ENCODE data around the gene SERTM1. TPM values are rescaled to one million over a fixed set of nuclear protein-coding genes. Genes with fewer than 3 reads are reported as not detected.

SERTM1 gene
- total RNA-seq = not detected

GRCh38 chr13:36673838-36674326 lies at the start of gene SERTM1:
SERTM1 (plus strand) TSS chr13:36674020; CDS start chr13:36695079, 21,059 bp downstream.
- H3K27ac Mint-ChIP-seq = no peak within 1 kb of the TSS
- peaks cover 36% of the 10 kb centered on the region for H3K27me3 Mint-ChIP-seq
- no peak within 1 kb of the TSS for H3K4me3 Mint-ChIP-seq
- H3K36me3 Mint-ChIP-seq (ENCODE audit: low read depth) = no peaks in the 10 kb centered on the region
- no peak for ATAC-seq (replicated peaks)
- peaks cover 7% of the 10 kb centered on the region for H3K9me3 Mint-ChIP-seq
- no peaks in the 10 kb centered on the region for H3K4me1 Mint-ChIP-seq

DNA sequence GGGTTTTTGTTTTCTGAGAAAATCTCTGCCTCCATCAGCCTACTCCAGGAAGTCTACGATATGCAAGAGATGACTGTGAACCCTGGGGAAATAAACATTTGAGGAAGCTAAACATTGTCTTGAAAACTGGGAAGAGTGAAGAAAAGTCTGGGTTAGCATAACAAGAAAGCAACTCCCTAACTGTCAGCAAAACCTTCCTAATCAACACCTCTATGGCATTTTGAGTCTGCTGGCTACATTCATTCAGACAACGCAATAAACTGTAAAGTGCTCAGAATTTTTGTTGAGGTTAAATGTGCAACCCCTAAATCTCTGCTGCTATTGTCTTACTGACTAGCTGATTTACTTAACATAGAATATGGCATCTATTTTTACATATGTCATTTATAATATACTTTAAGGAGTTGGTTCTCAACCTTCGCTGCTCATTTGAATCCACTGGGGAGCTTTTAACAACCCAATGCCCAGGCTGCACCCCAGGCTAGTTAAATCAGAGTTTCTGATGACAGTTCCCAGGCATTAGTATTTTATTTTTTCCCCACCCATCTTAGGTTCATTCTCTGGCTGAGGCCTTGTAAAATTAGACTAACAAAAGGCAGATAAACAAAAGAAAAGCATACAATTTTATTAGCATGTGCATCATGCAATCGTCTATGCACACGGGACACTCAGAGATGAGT lies 45.3 kb upstream of the SERTM1 start:
- ATAC-seq (replicated peaks) = no peak
- Mint-ChIP-seq H3K4me1 (no peaks in the 10 kb centered on the region), H3K27me3 (peaks cover 8% of the 10 kb centered on the region), H3K36me3 (ENCODE audit: low read depth) (no peaks in the 10 kb centered on the region), H3K4me3 (no peak overlapping the region), H3K9me3 (peaks cover 6% of the 10 kb centered on the region), H3K27ac (no peak overlapping the region)

- H3K27me3 Mint-ChIP-seq = peaks cover 8% of the 10 kb centered on the region
- ATAC-seq (replicated peaks) = no peak
- H3K36me3 Mint-ChIP-seq (ENCODE audit: low read depth) = no peaks in the 10 kb centered on the region
Observed at GRCh38 chr13:36629057-36629385, 44.8 kb upstream of the SERTM1 start.

DNA sequence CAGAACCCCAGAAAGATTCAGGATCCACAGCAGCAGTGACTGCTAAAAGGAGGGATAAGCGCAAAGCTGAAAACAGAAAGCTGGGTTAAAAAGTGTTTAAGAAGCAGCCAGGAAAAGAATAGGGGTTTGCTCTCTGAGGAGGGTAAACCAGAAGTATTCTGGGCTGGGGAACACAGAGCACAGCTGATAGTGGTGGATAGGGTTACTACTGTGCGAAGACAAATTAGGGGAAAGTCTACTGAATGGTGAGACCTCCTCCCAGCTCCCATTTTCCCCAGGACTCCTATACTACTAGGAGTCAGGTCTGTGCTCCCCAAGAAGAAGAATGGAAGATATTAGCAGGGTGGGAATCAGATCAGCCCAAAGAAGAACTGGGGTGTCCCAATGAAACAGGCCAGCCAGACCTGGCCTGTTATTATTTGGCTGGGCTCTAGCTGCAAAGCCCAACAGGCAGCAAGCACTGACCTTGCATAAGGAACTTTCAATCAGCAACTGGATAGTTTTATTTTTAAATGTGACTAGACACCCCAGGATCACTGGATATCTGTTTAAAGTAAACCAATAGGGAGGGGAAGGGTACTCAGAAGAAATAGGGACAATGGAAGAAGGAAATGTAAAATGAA lies 43.5 kb upstream of the SERTM1 start:
- Mint-ChIP-seq H3K4me1 (no peaks in the 10 kb centered on the region), H3K27ac (no peak overlapping the region), H3K27me3 (peaks cover 8% of the 10 kb centered on the region), H3K36me3 (ENCODE audit: low read depth) (no peaks in the 10 kb centered on the region), H3K9me3 (peaks cover 6% of the 10 kb centered on the region), H3K4me3 (no peak overlapping the region)
- ATAC-seq (replicated peaks) = no peak

More at GRCh38 chr13:36629057-36629385, 44.8 kb upstream of the SERTM1 start:
- H3K27ac Mint-ChIP-seq = no peak overlapping the region
- no peaks in the 10 kb centered on the region for H3K4me1 Mint-ChIP-seq
- H3K4me3 Mint-ChIP-seq = no peak overlapping the region
- peaks cover 6% of the 10 kb centered on the region for H3K9me3 Mint-ChIP-seq

GRCh38 chr13:36639610-36640009 lies 34.2 kb upstream of the SERTM1 start:
- Mint-ChIP-seq H3K27ac (no peak overlapping the region), H3K9me3 (peaks cover 3% of the 10 kb centered on the region), H3K27me3 (no peaks in the 10 kb centered on the region), H3K4me3 (no peak overlapping the region), H3K4me1 (no peaks in the 10 kb centered on the region), H3K36me3 (ENCODE audit: low read depth) (no peaks in the 10 kb centered on the region)
- no peak for ATAC-seq (replicated peaks)

DNA sequence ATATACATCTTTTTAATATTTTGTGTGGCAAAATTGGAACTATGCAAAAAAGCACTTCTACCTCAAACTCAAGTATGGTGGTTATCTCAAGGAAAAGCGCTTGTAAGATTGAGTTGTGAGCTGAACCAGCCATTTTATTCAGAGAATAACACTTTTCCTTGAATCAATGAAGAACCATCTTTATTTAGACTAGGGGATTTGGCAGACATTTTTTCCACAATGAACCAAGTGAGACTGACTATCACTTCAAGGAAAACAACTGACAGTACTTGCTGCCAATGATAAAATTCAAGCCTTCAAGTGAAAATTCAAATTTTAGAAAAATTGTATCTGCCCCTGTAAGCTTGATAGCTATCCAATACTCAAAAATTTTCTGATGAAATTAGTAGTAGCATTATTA lies 23.2 kb upstream of the SERTM1 start:
- Mint-ChIP-seq H3K36me3 (ENCODE audit: low read depth) (no peaks in the 10 kb centered on the region), H3K4me3 (no peak overlapping the region), H3K27ac (no peak overlapping the region), H3K27me3 (peaks cover 4% of the 10 kb centered on the region), H3K9me3 (peaks cover 3% of the 10 kb centered on the region), H3K4me1 (no peaks in the 10 kb centered on the region)
- no peak for ATAC-seq (replicated peaks)

DNA sequence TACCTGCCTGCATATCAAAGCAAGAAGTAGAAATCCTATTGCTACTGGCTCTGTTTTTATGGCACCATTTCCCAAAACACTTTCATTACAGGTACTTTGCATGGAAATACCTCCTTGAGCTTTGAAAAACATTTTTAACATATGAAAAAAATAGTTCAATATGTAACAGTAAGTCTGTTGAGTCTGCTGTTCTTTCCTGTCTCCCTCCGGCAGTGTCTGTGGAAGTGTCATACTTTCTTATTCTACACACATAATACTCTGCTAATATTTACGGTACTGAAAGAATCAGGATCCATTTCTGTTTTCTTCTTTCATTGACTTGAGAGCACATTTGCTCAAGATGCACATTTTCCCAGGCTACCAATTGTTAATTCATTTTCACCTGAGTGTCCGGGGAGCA lies 8.2 kb upstream of the SERTM1 start:
- Mint-ChIP-seq H3K36me3 (ENCODE audit: low read depth) (no peaks in the 10 kb centered on the region), H3K4me3 (no peak overlapping the region), H3K27me3 (peaks cover 9% of the 10 kb centered on the region), H3K9me3 (peaks cover 11% of the 10 kb centered on the region), H3K4me1 (no peaks in the 10 kb centered on the region), H3K27ac (no peak overlapping the region)
- ATAC-seq (replicated peaks) = no peak

DNA sequence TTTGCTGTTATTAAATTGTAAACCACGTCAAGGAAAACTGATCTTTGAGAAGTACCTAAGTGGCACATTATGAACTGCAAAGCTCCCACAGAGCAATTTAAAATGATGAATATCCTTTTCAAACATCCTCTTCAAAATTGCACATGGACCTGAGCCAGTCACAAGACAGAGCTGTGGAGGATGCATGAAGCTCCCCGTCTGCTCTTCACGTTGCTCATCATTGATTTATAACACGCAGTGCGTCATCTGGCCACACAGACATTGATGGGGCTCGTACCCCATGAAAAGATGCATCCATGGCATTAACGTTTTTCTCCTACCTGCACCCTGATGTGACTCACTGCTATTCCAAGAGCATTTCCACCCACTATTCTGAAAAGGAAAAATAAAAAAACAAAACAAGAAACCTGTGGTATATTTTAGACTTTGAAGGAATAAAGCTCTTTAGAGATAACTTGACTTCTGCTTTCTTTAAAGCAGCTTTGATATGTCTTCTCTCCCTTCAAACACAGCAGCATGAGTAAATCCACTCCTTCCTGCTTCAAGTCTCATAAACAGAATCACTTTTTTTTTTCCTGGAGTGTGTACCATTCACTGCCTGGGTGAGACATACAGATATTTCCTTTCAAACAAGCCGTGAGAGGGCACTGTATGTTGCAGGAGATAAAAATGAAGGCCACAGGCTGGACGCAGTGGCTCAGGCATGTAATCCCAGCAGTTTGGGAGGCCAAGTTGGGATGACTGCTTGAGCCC lies 7.2 kb upstream of the SERTM1 start:
- peaks cover 11% of the 10 kb centered on the region for H3K9me3 Mint-ChIP-seq
- H3K4me3 Mint-ChIP-seq = no peak overlapping the region
- no peaks in the 10 kb centered on the region for H3K36me3 Mint-ChIP-seq (ENCODE audit: low read depth)
- ATAC-seq (replicated peaks) = peak; percentile 19
- no peak overlapping the region for H3K27ac Mint-ChIP-seq
- H3K27me3 Mint-ChIP-seq = peaks cover 13% of the 10 kb centered on the region
- H3K4me1 Mint-ChIP-seq = no peaks in the 10 kb centered on the region

DNA sequence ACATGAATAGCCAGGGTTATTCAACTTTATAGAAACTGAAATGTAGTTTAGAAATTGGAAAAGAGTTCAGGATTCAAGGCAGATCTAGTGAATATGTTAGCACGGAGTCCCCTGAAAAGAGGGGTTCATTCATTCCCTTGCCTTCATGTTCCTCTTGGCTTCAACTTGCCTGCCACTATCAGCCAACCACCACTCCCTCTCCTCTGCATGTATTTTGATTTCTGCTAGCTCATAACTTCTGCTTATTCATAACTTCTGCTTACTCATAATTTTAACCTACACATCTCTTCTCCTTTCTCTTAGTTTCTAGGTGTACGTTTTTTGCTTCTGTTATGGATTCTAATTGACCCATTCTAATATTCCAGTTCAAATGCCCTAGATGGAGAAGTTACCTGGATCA lies 5.5 kb upstream of the SERTM1 start:
- Mint-ChIP-seq H3K36me3 (ENCODE audit: low read depth) (no peaks in the 10 kb centered on the region), H3K27ac (no peak overlapping the region), H3K27me3 (peaks cover 28% of the 10 kb centered on the region), H3K9me3 (peaks cover 11% of the 10 kb centered on the region), H3K4me3 (no peak overlapping the region), H3K4me1 (no peaks in the 10 kb centered on the region)
- no peak for ATAC-seq (replicated peaks)

GRCh38 chr13:36673352-36673751 lies 468 bp upstream of the SERTM1 start:
- H3K27ac Mint-ChIP-seq = no peak overlapping the region
- H3K27me3 Mint-ChIP-seq = peaks cover 39% of the 10 kb centered on the region
- H3K4me1 Mint-ChIP-seq = no peaks in the 10 kb centered on the region
- H3K9me3 Mint-ChIP-seq = peaks cover 11% of the 10 kb centered on the region
- no peak for ATAC-seq (replicated peaks)
- H3K4me3 Mint-ChIP-seq = no peak overlapping the region
- no peaks in the 10 kb centered on the region for H3K36me3 Mint-ChIP-seq (ENCODE audit: low read depth)

DNA sequence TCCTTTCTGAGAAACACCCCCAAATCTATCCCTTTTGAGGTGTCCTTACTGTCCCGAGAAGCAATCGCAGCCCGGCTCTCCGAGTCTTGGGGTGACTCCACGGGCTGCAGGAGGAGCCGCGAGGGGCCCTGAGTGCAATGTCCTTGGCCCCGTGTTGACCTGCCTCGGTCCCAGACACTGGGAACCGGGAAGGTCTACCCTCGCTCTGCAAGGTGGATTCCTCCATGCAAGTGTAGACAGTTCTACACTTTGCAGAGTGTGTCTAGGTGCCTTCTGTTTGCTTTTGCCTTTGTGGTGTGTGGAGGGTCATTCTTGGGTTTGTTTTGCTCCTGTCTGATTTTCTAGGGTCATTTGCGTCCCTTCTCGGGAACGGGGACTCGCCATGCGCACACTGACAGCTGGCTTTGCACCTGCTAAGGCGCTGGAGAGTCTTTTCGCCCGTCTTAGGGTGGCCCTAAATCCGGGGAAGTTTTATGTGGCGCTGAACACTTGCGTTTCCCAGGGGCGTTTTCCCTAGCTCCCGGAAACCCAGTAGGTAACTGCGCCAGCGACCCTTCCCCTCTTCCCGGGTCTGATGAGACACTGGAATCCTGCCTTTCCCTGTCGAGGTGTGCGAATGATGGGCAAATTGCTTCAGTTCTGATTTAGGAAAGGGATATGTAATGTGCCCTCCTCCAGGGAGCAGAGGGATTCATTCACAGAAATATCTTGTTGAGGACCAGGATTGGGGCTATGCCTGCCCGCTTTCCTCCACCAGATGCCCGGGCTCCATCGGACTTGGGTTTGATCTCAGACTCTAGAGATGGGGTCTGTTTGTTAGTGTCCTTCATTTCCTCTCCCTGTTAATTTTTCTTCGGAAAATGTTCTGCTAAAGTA lies 755 bp downstream of the SERTM1 start:
- Mint-ChIP-seq H3K9me3 (peaks cover 5% of the 10 kb centered on the region), H3K4me1 (no peaks in the 10 kb centered on the region), H3K4me3 (no peak overlapping the region), H3K27me3 (peaks cover 36% of the 10 kb centered on the region), H3K27ac (no peak overlapping the region), H3K36me3 (ENCODE audit: low read depth) (no peaks in the 10 kb centered on the region)
- ATAC-seq (replicated peaks) = no peak

DNA sequence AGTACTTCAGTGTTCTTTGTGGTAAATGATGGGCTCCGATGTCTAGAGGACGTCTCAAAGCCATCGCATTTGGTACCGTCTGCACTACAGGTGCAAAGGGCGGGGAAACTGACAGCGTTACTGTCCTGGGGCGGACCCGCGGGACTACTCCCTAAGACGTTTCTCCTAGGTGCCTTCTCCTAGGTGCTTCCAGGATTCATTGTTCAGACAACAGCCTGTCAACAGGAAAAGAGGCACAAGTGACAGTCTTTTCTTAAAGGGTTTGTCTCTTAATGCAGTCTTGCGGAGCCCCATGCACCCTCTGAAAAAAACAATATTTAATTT lies 1.4 kb downstream of the SERTM1 start:
- Mint-ChIP-seq H3K4me3 (no peak overlapping the region), H3K27ac (no peak overlapping the region), H3K27me3 (peaks cover 36% of the 10 kb centered on the region), H3K9me3 (no peaks in the 10 kb centered on the region), H3K36me3 (ENCODE audit: low read depth) (no peaks in the 10 kb centered on the region), H3K4me1 (no peaks in the 10 kb centered on the region)
- ATAC-seq (replicated peaks) = no peak

- no peaks in the 10 kb centered on the region for H3K4me1 Mint-ChIP-seq
- H3K9me3 Mint-ChIP-seq = peaks cover 4% of the 10 kb centered on the region
- H3K36me3 Mint-ChIP-seq (ENCODE audit: low read depth) = no peaks in the 10 kb centered on the region
- H3K4me3 Mint-ChIP-seq = no peak overlapping the region
- H3K27me3 Mint-ChIP-seq = peaks cover 14% of the 10 kb centered on the region
- H3K27ac Mint-ChIP-seq = no peak overlapping the region
- ATAC-seq (replicated peaks) = no peak
Observed at GRCh38 chr13:36680913-36681312, 7.1 kb downstream of the SERTM1 start.

DNA sequence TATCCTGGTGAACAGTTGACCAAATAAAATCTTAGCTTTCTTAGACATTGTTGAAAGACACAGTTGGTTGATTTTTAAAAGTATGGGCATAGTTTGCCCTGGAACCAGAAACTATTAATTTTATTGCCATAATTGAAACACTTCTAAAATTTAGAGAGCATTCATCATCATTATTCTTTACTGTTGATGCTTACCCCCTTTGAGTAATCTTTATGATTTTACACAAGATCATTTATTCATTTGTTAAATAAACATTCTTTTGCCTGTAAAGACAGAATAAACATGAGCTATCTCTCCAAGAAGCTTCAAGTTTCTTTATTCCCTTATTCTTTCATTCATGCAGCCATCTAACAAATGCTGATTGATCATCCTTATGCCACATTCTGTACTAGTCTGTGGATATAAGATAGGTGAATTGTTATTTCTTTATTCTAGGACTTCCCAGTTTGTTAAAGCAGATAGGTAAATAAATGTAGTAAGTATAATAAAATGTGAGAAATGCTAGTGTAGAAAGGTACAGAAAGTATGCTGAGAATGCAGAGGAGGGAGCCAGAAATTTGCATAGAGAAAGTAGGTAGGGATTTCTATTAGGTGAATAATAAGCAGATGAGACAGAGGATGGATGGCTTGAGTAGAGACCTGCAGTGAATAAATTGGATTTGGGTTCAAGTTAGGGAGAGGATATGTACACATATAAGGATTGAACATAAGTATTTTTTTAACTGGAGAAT lies 8.2 kb downstream of the SERTM1 start:
- H3K9me3 Mint-ChIP-seq = peaks cover 4% of the 10 kb centered on the region
- no peak overlapping the region for H3K27ac Mint-ChIP-seq
- no peak overlapping the region for H3K4me3 Mint-ChIP-seq
- no peaks in the 10 kb centered on the region for H3K36me3 Mint-ChIP-seq (ENCODE audit: low read depth)
- H3K27me3 Mint-ChIP-seq = peaks cover 16% of the 10 kb centered on the region
- H3K4me1 Mint-ChIP-seq = no peaks in the 10 kb centered on the region
- ATAC-seq (replicated peaks) = no peak
